ENCODE measurements around the gene NINJ1. TPM values are rescaled to one million over a fixed set of nuclear protein-coding genes. Genes with fewer than 3 reads are reported as not detected.
A peak's percentile ranks its signal among the peaks of the same experiment; 100 is the strongest.

NINJ1 gene
- total and polyA plus RNA-seq, 2 of the 13 experiments (the other 11 are each of a cell fraction or from before 2014, with no cell fraction given) = 81.2 to 92.1 TPM

GRCh38 chr9:93094658-93095204, 39.3 kb downstream of the NINJ1 start (continued):
- TF ChIP-seq THAP9 (CRISPR knock-in tag; IDR thresholded peaks at IDR 0.05; ENCODE audit: borderline replicate concordance) = no peak
- 0 out of 2 replicates have a peak, but pooled peaks have one; percentile 10 for TF ChIP-seq ZSCAN25 (CRISPR knock-in tag; IDR thresholded peaks at IDR 0.05)
- peak; percentile 75 for TF ChIP-seq ZNF629 (CRISPR knock-in tag; conservative IDR thresholded peaks at IDR 0.05)
- TF ChIP-seq SIN3B (IDR thresholded peaks at IDR 0.05; ENCODE audit: low read length) = no peak
- no peak for TF ChIP-seq ZNF318 (CRISPR knock-in tag; IDR thresholded peaks at IDR 0.05)
- peak; percentile 54; the same call in 1 of the 2 replicates for TF ChIP-seq BCL3 (CRISPR knock-in tag; IDR thresholded peaks at IDR 0.05)
- TF ChIP-seq THAP7 (CRISPR knock-in tag; IDR thresholded peaks at IDR 0.05) = 0 out of 2 replicates have a peak, but pooled peaks have one; percentile 3
- peak; percentile 9; the same call in 1 of the 2 replicates for TF ChIP-seq SNAI1 (CRISPR knock-in tag; IDR thresholded peaks at IDR 0.05; ENCODE audit: borderline replicate concordance)
- TF ChIP-seq HMG20A (CRISPR knock-in tag; IDR thresholded peaks at IDR 0.05; ENCODE audit: borderline replicate concordance) = no peak
- TF ChIP-seq MED1 (CRISPR knock-in tag; IDR thresholded peaks at IDR 0.05) = no peak
- TF ChIP-seq ZNF772 (CRISPR knock-in tag; IDR thresholded peaks at IDR 0.05) = no peak
- TF ChIP-seq YEATS2 (CRISPR knock-in tag; IDR thresholded peaks at IDR 0.05; ENCODE audit: borderline replicate concordance) = no peak
- 0 out of 2 replicates have a peak, but pooled peaks have one; percentile 51 for TF ChIP-seq DNMT3B (CRISPR knock-in tag; conservative IDR thresholded peaks at IDR 0.05)
- TF ChIP-seq MEIS1 (CRISPR knock-in tag; IDR thresholded peaks at IDR 0.05; ENCODE audit: borderline replicate concordance) = no peak
- TF ChIP-seq NR2F6 (IDR thresholded peaks at IDR 0.05) = 0 out of 2 replicates have a peak, but pooled peaks have one; percentile 18
- no peak for TF ChIP-seq NR2F6 (CRISPR knock-in tag; IDR thresholded peaks at IDR 0.05)
- TF ChIP-seq CC2D1A (CRISPR knock-in tag; IDR thresholded peaks at IDR 0.05) = no peak
